ENCODE results near the gene KCNH6. TPM values are rescaled to one million over a fixed set of nuclear protein-coding genes. Genes with fewer than 3 reads are reported as not detected.

KCNH6 gene
- polyA plus RNA-seq, 10 donors: 0.06 to 0.10 TPM; not detected in 8

DNA sequence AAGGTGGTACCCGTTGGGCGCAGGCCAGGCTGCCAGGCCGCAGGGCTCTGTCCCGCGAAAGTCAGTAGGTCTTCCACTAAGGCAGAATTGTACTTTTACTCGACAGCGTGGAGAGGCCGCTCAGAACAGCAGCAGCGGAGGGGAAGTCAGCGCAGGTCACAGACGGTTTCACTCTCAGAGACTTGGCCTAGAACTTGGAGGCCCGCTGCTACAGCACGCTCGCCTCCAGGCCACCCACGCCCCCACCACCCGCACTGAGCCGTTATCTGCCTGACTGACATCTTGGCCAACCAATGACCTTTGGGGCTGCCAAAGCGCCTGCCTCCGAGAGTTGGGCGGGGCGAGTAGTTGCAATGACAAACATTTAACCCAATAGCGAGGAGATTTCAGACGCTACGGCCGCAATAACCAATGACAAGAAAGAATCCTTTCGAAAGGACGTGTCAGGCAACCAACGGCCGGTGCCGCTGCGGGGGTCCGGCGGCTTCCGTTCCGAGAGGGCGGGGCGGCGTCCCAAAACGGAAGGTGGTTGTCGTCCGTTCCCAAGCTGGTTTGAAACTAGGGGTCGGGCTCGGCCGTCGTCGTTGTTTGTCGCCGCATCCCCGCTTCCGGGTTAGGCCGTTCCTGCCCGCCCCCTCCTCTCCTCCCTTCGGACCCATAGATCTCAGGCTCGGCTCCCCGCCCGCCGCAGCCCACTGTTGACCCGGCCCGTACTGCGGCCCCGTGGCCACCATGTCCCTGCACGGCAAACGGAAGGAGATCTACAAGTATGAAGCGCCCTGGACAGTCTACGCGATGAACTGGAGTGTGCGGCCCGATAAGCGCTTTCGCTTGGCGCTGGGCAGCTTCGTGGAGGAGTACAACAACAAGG is 27.0 kb downstream of the KCNH6 start, which contains the start of gene DCAF7:
TSS of gene DCAF7 (plus strand) at position 532 of the 871 bp plus-strand sequence. CDS start at position 733, 201 bp downstream.
- DNase-seq: peak; percentile 100

DNA sequence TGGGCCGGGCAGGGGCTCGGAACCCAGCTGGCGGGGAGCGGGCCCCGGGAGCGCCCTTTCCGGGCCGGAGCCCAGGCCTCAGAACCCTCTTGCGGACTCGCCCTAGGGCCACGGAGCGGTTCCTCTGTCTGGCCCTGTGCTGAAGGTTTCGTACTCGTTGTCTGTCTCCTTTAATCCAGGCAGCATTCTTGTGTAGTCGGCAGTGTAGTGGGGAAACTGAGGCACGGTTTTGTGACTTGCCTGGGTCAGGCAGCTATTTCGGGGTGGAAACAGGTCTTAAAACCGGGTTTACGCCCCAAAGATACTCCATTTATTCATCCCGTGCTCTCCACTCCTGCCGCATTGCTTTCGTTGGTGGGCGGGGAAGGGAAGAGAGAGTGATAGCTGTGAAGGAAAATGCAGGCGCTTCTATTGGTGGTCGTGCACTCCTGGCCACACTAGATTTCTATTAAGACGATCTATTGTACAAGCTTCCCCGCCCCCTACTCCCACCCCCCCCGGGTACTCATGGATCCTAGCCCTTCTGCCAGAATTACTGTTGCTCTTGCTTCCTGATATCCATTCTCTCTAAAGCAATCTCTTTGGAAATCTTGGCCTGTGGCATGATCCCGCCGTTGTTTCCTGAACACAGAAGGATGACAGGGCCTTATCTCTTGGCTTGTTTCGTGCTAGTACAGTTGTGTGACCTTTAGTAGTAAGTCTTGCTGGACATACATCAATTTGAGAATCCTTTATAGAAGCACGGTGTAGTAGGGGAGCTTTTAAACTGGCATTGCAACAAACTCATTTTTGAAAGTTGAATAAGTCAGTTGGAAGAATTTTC is 27.9 kb downstream of the KCNH6 start:
- DNase-seq: peak; percentile 34 to 73 (median 40)

DNA sequence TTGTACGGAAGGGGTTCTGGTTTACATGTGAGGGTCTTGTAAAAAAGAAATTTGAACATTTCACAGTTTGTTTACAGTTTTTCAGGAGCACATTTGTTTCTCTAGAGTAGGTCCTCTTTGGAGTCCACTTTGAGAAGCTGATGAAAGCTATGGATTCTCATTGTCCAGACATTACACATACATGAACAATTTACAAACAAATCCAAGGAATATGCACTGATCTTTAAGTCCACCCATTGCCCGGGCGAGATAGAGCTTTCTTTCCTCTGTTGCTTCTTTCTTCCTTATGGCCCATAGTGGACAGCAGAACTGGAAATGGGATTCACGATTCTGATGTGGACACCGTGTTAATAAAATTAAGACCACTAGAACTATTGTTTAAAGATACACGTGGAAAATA is 29.1 kb downstream of the KCNH6 start:
- no peak for DNase-seq

DNA sequence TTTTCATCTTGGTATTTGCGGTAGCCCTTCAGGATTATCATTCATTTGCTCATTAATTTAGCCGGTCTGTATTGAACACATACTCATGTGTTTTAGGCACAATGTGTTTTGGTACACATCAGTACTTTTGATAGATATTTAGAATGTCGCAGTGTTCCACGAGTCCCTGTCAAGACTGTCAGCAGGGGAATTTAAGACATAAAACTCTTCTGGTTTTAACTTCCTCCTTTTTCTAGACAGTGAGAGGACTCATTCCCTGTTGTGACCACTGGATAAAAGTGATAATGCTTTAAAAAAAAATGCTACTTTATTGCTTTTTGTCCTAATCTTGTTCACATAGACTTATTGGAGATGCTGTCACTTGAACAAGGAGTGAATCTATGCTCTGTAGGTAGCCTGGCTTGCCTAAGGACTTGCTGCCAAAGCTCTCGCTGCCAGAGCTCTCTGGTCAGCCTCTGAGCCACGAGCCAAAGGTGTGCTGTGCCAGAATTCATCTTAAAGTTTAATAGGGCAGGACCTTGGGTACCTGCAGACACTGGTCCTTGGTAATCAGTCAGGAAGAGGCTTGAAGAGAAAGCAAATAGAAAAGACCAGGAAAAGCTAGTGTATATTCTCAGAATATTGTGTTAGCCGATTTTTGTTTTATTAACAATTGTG is 32.5 kb downstream of the KCNH6 start:
- DNase-seq: no peak

DNA sequence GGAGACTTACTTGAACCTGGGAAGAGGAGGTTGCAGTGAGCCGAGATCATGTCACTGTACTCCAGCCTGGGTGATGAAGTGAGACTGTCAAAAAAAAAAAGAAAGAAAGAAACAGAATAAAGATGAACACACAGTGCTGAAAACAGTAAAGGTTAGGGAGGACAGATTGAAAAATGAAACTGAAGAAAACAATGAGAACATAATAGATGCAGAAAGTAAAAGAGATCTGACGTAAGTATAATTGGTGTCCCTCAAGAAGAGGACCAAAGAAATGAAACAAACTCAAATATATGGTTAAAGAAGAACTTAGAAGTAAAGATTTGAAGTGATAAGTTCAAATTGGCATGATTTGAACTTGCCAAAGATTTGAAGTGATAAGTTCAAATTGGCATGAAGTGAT is 34.3 kb downstream of the KCNH6 start:
- no peak for DNase-seq

DNA sequence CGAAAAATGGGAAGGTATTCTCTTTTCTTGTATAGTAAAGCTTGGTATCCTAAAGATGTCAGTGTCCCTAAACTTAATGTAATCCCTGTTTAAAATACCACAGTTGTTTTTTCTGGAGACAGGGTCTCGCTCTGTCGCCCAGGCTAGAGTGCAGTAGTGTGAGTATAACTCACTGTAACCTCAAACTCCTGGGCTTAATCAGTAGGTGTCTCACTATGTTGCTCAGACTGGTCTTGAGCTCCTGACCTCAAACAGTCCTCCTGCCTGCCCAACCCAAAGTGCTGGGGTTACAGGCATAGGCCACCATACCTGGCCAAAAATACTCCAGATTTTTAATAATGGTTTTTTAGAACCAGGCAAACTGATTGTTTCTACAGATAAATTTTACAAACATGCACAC is 35.3 kb downstream of the KCNH6 start:
- DNase-seq: no peak

DNA sequence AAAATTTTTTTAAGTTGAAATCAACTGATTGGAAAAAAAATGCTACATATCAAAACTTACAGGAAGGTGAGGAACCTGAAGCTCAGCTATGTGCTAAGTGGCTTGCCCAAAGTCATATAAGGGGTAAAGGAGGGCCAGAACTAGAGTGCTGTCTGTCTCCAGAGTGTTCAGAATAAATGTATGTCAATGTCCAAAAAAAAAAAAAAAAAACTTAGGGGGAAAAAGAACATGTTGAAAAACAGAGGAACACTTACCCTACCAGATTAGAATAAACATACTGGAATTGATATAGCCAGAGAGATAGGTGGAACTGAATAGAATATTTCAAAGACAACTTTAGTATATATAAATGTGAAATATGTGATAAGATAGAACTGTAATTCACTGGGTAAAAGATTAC is 38.7 kb downstream of the KCNH6 start:
- no peak for DNase-seq

DNA sequence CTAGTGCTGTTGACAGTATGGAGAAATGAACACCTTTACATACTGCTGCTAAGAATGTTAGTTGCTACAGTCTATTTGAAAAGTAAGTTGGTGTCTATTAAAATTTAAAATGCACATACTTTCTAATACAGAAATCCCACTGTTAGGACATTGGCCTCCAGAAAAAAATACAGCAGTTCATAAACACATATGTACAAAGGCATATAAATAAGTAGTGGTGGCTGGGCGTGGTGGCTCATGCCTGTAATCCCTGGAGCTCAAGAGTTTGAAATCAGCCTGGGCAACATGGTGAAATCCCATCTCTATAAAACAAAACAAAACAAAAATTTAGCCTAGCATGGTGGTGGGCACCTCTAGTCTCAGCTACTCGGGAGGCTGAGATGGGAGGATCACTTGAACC is 40.2 kb downstream of the KCNH6 start:
- DNase-seq: no peak

DNA sequence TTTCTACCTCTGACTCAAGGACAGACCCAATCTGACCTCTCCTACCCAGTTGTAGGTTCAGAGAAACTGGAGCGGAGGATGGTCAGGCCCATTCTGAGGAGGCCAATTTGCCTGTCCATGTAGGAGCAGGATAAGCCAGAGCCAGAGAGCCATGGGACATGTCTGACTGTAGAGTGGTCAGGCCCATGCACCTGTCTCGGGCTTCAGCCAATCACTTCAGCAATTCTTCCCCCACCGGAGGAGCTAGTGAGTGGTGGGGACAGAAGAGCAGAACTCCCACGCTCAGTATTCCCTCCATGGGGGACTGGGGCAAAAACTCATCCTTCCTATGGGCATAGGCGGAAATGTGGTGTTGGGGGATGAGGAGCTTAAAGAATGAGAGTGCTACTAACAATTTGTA is 41.4 kb downstream of the KCNH6 start:
- DNase-seq: no peak

DNA sequence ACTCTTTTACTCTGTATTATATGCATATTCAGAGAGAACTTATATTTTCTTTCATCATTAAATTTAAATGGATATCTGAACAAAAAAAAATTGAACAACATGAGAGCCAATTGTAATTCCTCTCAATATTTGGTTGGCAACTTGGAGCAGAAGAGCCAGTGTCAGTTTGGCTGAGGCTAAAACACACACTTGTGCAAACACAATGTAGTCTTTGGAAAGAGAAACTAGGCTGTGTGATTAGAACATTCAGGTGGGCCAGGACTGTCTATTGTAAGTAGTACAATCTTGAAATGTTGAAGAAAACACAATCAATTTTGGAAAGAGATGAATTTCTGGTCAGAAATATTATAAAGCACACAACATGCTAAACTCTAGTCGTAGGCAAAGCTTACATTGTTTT is 44.1 kb downstream of the KCNH6 start:
- no peak for DNase-seq

DNA sequence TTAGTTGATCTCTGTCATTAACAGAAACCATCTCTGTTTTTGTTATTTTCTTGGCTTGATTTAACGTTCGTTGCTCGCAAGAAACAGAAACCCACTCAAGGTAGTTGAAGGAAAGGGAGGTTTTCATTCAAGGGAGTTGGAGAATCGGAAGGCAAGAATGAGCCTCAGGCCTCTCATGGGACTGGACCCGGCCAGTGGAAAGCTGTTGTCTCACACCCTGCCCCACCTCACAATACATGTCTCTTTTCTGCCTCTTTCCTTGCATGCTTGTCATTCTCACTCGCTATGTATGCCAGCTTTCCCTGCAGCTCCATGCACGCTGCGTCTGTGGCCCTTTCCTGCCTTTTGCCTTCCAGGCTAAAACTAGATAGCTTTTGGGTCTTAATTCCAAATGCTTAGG is 45.4 kb downstream of the KCNH6 start:
- no peak for DNase-seq

DNA sequence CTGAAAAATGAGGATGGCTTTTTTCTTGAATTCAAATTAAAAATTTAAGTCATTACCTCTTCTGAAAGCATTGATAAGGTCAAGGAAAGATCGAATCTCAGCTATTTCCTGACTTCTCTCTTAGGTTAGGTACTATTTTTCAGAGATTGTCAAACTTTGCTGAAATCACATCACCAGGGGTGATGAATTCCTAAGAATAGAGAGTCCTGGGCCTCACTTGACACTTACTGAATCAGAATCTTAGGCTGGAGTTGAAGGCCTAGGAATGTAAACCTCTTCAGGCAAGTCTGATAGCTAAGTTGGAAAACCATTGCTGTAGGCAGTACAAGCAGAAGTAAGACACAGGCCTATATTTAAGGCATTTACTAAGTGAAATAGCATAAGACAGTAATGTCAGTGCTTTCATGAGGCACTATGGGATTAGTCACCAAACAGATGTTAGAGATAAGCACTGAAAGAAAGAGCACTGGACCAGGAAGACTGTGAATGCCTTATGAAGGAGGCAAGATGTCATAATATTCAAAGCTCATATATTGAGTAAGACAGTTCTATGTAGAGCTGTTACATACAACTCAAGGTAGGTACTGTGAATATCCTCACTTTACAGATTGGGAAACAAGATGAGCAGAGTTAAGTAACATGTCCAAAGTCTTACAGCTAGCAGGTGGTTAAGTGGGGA is 48.6 kb downstream of the KCNH6 start:
- peak in 1 of 3 donors; percentile 12 for DNase-seq

DNA sequence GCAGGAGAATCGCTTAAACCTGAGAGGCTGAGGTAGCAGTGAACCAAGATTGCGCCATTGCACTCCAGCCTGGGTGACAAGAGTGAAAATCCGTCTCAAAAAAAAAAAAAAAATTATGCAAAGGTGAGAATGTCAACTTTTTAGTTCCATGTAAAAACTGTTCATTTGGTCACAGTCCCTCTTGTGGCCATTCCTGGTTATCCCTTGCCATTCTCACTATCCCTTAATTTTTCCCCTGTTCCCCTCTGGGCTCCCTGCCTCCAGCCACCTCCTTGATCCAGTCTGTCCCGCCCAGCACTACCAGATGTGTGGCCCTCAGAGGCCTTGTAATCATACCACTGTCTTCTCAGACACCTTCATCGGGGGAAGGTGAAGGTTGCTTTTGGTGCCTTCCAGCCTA is 50.5 kb downstream of the KCNH6 start:
- no peak for DNase-seq

DNA sequence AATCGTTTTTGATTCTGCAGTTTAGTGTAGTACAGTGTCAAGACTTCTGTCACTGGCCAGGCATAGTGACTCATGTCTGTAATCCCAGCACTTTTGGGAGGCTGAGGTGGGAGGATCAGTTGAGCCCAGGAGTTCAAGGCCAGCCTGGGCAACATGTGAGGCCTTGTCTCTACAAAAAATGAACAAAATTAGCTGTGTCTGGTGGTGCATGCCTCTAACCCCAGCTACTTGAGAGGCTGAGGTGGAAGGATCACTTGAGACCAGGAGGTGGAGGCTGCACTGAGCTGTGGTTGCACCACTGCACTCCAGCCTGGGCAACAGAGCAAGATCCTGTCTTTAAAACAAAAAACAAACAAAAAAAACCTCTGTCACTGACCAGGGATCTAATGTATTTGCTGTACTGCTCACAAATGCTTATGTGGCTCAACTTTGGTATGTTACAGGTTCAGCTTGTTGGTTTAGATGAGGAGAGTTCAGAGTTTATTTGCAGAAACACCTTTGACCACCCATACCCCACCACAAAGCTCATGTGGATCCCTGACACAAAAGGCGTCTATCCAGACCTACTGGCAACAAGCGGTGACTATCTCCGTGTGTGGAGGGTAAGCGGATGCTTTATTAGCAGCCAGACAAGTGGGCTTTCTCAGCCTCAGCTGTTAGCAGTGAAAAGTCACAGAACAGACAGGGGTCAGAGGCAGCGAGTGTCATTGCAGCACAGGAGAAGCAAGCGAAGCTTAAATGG is 55.0 kb downstream of the KCNH6 start:
- no peak for DNase-seq

DNA sequence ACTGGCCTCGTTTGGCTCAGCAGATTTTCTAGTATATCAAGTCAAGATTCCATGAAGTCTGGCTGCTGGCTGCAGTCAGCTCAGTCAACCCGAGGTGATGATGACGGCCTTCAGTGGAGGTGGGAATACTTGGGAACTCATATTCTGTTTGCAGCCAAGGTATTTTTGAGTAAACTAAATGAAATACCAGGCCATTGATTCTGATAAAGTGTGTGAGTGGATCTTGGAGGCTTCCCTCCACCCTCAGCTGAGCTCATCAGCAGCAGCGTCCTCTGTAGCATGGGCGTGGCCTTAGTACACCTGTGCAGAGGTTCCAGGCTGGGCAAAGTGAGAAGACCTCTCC is 55.6 kb downstream of the KCNH6 start:
- no peak for DNase-seq

DNA sequence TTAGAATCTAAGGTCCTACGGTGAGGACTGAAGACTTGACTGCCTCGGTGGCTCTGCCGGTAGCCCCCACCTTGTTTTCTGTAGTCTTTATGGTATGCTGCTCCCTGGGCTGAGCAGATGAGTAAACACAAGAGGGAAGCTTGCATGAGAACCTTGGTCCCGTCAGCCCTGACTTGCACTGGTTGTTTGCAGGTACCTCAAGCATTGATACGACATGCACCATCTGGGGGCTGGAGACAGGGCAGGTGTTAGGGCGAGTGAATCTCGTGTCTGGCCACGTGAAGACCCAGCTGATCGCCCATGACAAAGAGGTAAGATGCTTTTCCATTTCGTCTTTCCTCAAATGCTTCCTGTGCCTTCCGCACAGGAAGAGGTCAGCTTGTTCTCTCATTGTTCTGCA is 56.5 kb downstream of the KCNH6 start:
- peak in 1 of 3 donors; percentile 5 for DNase-seq

DNA sequence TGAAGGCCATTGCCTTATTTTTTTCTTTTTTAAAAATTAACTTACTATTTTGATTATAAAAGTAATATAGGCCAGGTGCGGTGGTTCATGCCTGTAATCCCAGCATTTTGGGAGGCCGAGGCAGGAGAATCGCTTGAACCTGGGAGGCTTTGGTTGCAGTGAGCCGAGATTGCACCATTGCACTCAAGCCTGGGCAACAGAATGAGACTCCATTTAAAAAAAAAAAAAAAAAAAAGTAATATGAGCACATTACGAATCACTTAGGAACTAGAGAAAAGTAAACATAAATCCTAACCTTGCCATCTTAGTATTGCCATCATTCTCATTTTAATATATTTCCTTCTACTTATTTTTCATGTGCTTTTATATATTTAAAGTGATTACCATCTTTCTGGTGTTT is 64.6 kb downstream of the KCNH6 start:
- DNase-seq: no peak

DNA sequence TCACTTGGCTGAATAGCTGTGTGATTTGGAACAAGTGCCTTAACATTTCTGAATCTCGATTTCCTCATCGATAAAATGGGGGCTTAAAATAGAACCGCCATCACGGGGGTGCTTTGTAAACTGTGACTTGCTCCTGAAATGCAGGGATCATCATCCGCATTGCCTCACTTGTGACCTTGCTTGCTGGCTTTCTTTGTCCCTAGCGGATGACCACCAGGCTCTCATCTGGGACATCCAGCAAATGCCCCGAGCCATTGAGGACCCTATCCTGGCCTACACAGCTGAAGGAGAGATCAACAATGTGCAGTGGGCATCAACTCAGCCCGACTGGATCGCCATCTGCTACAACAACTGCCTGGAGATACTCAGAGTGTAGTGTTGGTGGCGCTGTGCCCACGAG is 65.6 kb downstream of the KCNH6 start:
- DNase-seq: no peak

DNA sequence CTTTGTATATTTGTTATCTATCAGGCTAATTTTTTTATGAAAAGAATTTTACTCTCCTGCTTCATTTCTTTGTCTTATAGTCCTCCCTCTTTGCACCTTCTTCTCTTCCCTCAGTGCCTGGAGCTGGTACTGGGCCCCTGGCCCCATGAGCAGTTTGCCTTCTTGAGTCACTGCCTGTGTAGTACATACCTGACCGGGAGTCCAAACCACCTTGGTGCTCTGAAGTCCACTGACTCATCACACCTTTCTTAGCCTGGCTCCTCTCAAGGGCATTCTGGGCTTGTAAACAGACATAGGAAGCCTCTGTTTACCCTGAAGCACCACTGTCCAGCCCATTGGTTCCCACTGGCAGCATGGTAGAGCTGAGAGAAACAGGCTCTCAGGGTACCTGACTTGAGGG is 66.5 kb downstream of the KCNH6 start:
- DNase-seq: no peak

DNA sequence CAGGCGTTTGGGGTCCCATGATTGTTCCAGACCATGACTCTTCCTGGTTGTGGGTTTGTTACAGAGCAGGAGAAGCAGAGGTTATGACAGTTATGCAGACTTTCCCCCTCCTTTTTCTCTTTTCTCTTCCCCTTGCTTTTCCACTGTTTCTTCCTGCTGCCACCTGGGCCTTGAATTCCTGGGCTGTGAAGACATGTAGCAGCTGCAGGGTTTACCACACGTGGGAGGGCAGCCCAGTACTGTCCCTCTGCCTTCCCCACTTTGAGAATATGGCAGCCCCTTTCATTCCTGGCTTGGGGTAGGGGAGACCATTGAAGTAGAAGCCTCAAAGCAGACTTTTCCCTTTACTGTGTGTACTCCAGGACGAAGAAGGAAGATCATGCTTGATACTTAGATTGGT is 69.6 kb downstream of the KCNH6 start:
- no peak for DNase-seq

DNA sequence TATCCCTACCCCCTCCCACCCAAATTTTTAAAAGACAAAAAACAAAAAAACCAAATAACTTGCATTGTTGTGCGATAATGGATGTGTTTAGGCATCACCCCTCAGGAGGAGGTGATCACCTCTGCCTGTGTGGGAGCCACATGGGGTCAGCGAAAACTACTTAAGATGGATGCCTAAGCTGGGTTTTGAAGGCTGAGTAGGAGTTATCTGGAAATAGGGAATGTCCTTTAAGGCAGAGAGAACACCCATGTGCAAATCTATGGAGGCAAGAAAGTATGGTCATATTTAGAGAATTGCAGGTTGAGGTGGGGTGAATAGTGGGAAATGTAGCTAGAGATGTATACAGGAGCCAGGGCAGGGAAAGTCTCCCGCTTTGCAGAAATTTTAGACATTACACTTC is 72.0 kb downstream of the KCNH6 start:
- no peak for DNase-seq

Measured in muscle of back (tissue), 11 donors.